Body of pancreas (tissue), 4 donors: Measurements from ENCODE around the gene ZFAND3.

Source experiments
- POLR2A ChIP-seq, 3 donors: fragments of 450-650 bp; IDR thresholded peaks; one replicate each; pipeline ENCODE4 v1.6.1; 2016; ENCODE audit warnings: antibody characterized with exemption in 3 of 3, mild to moderate bottlenecking in 2 of 3
- TF ChIP-seq, protein P1 (sequence below), 7 experiments: fragments of 450-650 bp in 4 of 7; fragments of 200-600 bp in 3 of 7; sonication (generic) in 3 of 7; IDR thresholded peaks; one replicate each; pipeline ENCODE4 v1.5.1; 2016 to 2019; ENCODE audit warnings: antibody characterized with exemption in 7 of 7

DNA sequence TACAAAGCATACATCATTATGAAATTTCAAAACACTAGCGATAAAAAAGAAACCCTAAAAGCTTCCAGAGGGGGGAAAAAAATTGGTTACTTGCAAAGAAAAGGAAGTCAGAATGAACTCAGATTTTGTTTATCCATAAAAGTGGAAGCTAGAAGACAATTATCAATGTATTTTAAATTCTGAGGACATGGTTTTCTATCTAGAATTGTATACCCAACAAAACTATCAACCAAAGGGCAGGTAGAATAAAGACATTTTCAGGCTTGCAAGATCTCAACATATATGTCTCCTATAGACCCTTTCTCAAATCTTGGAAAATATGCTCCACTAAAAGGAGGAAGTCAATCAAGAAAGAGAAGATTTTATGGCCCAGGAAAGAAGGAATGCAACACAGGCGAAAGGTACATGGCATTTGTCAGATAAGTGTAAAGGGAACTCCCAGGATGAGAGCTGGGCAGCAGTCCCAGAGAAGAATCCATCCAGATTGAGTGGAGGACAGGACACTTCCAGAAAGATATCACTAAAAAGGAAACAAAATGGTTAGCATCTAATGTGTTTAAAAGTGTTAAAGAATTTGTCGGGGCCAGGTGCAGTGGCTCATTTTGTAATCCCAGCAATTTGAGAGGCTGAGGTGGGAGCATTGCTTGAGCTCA is 45.4 kb upstream of the ZFAND3 start:
- TF ChIP-seq, protein P1, sequence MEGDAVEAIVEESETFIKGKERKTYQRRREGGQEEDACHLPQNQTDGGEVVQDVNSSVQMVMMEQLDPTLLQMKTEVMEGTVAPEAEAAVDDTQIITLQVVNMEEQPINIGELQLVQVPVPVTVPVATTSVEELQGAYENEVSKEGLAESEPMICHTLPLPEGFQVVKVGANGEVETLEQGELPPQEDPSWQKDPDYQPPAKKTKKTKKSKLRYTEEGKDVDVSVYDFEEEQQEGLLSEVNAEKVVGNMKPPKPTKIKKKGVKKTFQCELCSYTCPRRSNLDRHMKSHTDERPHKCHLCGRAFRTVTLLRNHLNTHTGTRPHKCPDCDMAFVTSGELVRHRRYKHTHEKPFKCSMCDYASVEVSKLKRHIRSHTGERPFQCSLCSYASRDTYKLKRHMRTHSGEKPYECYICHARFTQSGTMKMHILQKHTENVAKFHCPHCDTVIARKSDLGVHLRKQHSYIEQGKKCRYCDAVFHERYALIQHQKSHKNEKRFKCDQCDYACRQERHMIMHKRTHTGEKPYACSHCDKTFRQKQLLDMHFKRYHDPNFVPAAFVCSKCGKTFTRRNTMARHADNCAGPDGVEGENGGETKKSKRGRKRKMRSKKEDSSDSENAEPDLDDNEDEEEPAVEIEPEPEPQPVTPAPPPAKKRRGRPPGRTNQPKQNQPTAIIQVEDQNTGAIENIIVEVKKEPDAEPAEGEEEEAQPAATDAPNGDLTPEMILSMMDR (IDR thresholded peaks at IDR 0.05): no peak
- TF ChIP-seq POLR2A (IDR thresholded peaks at IDR 0.05): no peak
